AG08395 (cell line): ENCODE data around the gene NRG3.
"Not testable (repeated sequence)": the region's sequence is repeated elsewhere in the genome, so short reads cannot be mapped to it uniquely, and the experiment has no call there.

ENCODE experiments used
- DNase-seq: peaks from one replicate; pipeline ENCODE4 v3.0.0; 2012; ENCODE audit warnings: mixed read lengths, low spot score

Gene NRG3

DNA sequence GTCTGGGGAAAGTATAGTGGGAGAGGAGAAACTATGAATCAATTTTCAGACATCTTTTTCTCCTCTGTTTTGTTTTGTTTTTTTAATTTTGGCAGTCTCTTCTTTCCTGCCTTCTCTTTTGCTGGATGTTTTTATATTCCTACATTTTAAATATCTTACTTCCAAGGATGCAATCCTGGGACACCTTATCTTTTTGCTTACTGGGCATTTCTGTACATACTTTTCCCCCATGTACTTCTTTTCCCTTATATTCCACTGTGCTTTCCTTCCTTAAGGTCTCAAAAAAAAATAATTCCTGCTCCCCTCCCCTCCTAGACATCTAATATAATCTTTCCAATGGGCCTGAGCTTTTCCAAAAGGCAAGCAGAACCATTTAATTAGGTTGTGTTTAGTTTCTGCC is 701.1 kb downstream of the NRG3 start:
- DNase-seq: no peak

DNA sequence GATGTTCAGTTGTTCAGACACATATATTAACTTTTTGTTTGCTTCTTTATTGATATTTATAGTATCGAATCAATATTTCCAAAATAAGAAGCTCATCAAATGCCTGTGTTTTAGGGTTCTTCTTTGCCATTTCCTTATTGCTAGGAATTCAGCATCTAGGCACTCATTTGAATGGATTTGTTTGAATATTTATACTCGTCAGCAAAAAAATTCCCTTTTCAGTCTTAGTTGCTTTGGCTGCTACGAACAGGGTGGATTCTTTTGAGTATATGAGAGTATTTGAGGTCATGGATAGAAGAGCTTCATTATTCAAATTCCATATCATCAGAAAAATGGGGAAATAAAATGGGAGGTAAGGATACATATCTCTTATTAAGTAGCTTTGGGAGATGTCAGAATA is 706.9 kb downstream of the NRG3 start:
- DNase-seq: no peak

DNA sequence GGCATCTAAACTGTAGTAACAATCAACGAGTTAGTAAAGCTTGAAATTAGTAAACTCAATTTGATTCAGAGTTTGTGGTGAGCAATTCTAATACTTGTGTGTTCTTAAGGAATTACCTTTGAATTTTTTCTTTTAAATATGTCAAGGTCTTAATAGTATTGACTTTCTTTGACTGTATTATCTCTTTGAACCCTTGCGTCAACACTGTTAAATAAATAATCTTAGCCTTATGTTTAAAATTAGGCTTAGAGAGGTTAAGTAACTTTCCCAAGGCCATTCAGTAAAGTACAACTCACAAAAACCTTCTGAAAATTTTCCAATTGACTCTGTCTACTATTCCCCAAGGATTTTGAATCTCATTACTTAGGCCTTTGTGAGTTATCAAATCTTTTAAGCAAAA is 716.4 kb downstream of the NRG3 start:
- DNase-seq: no peak

DNA sequence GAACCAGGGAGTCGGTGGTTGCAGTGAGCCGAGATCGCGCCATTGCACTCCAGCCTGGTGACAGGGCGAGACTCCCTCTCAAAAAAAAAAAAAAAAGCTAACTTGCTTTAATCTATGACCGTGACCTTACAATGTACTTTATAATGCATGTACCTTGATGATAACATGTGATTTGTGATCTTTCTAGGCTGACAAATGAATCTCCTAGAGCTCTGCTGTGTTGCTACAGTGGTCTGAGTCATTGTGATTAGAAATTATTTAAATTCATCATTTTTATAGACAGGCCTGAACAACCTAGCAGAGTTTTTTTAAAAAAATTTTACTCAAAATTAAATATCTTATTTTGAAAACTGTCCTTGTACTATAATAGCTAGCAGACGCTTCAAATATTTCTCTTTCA is 722.8 kb downstream of the NRG3 start:
- no peak for DNase-seq

DNA sequence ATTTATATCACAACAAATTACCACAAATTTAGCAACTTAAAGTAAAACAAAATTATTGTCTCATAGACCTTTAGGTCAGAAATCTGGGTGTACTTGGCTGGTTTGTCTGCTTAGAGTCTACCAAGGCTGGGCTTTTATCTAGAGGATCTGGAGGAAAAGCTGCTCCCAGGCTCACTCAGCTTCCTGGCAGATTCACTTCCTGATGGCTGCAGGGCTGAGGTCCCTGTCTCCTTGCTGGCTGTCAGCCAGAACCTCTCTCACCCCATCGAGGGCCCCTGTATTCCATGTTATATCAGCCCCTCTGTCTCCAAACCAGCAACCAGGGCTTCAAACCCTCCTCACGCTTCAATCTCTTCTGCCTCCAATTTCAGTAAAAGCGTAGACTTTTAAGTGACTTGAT is 734.9 kb downstream of the NRG3 start:
- no peak for DNase-seq

DNA sequence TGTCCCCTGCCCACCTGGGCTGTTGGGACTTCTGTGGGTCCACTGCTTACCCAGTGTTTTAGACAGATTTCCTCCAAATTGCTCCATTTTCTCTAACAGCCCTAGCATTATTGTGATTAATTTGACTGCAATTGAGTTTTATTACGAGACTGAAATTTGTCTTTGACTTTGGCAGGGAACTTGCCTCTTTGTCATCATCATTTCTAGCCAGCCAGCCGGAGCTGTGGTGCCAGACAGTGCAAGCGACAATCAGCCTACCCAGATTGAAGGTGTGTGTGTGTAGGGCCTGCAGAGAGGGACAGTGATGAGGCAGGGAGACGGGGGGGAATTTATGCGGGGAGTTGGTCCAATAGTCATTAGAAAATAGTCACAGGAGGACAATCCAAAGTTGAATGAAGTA is 743.0 kb downstream of the NRG3 start:
- DNase-seq: no peak

DNA sequence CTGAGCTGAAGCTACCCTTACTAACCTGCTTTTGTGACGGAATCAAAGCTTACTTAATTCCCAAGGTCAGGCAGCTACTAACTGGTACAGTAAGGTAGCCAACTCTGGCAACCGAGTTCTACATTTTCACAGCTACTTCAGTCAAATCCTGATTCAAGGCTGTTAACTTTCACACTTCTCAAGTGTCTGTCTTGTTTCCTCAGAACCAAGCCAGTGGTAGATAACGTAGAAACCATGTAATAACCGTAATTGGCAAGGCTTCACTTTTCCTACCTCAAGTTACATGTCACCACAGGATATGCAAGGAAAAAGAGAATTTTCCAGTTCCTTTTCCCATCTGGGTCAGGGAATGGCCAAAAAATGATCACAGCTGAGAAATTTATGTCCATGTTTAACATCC is 746.7 kb downstream of the NRG3 start:
- DNase-seq: no peak

DNA sequence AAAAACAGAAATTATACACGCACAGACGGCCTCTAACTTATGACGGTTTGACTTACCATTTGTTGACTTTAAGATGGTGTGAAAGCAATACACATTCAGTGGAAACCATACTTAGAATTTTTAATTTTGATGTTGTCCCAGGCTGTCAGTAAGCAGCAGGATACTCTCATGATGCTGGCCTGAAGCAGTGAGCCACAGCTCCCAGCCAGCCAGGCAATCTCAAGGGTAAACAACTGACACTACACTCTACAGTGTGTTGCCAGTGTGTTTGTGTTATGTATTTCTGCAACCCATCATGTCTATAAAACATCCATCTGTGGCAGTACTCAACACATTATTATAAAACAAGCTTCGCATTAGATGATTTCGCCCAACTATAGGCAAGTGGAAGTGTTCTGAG is 747.5 kb downstream of the NRG3 start:
- no peak for DNase-seq

DNA sequence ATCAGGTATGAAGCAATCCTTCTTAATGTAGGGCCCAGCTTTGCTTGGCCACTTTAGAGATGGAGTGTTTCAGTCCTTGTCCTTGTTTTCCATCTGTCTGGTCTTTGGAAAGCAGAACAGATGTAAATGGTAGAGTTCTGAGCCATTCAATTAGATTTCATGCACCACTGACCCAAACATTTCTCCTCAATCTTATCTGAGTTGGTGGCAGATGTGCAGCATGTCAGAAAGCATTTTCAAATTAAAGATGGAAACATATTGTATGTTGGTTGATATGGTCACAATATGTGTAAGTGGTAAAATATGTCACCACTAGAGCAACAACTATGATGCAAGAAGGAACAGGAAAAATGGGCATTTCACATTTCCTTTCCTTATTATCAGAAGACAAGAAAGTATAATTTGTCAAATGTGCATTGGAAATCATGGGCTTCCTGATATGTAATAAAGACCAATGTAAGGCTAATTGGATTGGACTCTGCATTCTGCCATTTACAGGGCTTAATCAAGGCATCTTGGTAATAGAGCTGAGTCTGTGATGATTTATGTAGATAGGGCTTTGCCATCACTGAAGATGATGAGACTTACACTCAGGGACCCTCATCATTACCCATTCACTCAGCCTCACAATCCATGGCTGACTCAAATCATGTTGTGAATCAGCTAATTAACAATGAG is 750.7 kb downstream of the NRG3 start:
- no peak for DNase-seq

DNA sequence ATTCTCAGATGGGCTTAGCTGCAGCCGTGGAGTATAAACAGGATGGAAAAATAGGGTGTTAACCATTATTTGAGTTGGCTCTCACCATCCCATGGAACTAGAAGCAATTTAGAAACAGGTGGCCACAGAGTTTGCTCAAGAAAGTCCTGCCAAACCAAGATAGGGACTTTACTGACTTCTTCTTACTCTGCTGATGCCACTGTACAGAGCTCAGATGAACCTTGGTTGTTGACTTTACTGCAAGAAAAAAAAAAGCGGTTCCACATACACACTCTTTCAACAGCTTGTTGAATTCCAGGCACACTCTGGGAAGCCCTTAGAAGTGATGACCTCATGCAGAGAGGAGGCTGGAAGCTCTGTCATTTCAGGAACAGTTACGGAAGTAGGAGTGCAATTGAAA is 753.4 kb downstream of the NRG3 start:
- DNase-seq: no peak

DNA sequence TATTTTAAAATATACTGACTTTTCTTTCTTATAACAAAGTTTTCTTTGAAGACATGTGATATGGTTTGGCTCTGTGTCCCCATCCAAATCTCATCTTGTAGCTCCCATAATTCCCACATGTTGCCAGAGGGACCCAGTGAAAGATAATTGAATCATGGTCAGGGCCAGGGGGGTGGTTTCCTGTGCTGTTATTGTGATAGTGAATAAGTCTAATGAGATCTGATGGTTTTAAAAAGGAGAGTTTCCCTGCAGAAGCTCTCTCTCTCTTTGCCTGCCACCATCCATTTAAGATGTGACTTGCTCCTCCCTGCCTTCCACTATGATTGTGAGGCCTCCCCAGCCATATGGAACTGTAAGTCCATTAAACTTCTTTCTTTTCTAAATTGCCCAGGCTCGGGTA is 768.1 kb downstream of the NRG3 start:
- DNase-seq: no peak

DNA sequence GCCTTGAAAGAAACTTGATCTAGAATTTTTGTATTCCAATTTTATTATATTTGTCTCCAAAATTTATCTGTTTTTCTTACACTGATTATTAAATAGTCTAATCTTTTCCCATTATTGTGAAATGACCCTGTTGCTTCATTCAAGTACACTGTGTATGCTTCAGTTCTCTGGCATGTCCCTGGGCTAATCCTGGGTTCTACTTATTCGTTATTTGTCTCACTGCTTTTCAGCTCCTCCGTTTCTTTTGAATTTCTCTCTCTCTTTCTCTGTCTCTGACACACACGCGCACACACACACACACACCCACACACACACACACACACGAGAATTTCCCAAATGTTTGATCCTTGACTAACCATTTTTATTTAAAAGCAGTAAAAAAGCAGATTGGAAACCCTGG is 768.6 kb downstream of the NRG3 start:
- DNase-seq: no peak

DNA sequence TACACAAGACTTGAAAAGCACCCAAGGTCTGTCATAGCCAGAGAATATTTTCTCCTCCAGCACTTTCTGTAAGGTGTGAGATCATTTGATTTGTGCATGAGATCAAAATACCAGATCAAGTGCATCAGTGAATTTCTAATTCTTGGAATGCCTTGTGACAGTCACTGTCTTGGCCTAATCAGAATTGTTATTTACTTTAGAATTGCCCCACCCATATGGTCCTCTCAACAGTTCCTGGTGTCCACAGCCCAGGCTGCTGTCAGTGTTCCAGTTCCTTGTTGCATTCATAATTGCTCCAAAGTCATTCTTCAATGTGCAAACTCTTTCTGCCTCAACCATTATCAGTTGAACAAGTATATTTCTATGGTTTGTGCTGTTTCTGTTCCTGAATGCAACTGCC is 770.2 kb downstream of the NRG3 start:
- no peak for DNase-seq

DNA sequence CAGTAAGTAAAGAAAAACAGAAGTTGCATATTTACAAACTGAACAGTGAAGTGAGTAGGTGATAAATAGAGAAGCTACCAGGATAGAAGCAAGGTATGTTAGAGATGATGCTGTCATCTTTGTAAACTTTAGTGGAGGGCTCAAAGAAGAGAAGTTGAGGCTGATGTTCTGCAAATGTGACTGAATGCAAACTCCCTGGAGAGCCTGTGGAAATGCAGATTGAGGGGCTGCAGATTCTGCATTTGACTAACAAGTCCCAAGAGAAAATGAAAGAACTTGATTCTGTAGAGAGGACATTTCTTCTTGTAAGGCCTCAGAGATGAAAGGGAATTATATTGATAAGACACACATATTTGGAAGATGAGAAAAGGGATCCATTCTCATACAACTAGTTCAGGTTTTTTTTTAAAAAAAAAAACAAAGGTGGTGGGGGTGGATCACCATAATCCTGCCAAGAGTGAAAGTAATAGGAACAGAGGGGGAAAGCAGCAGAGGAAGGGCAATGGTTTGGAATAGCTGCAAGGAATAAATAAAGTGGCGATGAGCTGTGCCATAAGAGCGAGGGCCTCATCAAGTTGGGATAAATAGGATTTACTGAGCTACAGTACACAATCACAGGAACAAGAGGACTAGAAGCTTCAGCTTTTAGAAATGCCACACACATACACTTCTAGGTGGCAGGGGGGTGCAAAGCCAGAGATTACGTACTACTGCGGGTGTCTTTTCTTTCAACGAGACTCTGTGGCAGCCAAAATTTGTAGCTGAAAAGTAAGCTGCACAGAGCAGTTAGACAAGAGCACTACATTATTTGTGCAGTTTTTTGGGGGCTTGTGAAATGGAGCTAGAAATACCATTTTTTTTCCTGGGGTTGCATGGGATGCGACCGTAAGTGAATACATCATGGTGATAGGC is 778.5 kb downstream of the NRG3 start:
- no peak for DNase-seq

DNA sequence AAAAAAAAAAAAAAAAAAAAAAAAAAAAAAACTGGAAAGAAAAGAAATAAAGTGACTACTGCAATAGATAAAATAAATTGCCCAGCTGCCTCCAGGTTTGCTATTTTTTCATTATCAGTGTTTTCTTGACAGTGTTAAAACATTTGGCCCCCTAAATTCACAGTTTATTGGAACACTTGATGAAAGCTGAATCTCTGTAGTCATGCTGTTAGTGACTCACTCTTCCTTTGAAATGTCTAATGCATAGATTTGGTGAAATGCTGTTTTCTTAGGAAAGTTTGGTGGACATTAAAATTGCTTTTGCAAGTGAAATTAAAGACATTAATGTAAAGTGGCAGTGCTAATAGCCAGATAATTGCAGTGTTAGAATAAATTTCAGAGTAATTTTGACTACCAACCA is 785.2 kb downstream of the NRG3 start:
- DNase-seq: no peak

DNA sequence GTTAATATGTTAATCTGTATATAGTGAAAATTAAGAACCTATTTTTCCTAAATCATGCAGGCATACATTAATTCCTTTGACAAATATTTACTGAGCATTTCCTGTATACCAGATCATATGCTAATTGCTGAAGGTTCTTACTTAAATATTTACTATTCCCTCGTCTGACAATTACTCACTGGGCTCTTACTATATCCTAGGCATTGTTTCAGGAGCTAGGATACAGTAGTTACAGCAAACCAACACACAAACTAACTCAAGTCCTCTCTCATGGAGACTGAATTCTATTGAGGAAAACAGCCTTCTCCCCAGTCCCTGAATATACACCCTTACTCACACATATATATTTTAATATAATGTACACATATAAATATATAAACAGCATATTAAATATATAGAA is 786.0 kb downstream of the NRG3 start:
- DNase-seq: no peak

DNA sequence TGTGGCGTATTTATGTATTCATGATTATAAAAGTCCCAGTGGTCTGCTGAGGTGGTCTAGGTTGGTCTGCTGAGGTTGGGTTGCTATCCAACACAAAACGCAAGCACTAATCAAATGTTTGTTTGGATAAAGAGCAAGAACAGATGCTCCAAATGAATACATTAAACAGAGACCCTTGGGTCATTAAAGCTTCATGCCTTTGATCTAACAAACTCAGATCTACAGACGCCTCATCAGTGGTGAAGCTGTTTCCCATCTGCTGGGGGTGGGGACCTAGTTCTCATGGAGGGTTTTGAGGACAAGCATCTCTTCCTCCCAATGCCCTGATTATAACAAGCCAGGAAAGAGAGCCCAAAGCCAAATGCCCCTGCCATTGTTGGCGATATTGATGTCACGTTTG is 786.7 kb downstream of the NRG3 start:
- no peak for DNase-seq

DNA sequence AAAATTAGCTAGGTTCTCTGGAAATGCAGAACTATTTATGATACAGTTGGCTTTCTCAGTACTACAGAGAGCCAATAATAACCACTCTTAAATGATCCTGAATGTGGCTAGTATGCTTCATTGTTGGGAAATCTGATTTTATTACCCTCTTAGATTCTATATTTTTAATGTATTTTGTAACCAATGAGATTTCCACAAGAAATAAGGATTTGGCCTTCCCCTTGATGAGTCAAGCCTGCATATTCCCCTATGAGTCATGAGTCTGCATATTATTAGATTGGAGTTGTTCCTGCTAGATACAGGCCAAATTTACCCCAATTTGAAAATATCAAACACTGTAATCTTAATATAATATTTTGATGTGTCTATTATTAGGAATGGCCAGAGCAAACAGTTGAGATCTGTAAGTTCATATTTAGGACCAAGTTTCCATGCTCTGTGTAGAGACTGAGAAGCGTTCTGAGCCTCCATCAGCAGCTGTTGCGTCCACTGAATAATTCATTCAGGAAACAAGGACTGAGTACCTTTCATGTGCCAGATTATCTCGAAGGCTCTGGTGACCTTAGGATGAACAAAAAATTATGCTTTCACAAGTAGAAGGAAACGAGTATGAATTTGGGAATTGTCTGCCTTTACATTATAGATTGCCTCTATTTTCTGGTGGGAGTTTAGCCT is 793.4 kb downstream of the NRG3 start:
- peak; percentile 11 for DNase-seq

DNA sequence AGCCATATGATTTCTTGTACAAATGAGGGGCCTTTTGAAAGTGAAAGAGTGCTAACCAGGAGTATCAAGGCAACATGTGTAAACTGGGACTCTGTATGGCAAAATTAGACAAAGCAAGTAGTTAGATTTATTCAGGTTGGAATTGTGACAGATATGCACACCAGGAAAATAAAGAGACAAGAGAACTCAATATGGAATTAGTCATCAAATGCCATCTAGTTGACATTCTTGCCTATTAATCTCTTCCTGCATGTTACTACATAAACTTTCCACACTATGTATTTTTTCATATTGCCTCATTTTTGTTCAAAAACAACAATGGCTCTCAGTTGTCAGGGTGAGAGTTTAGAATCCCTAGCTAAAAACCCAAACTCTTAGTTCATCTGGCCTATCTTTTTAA is 799.0 kb downstream of the NRG3 start:
- DNase-seq: no peak

DNA sequence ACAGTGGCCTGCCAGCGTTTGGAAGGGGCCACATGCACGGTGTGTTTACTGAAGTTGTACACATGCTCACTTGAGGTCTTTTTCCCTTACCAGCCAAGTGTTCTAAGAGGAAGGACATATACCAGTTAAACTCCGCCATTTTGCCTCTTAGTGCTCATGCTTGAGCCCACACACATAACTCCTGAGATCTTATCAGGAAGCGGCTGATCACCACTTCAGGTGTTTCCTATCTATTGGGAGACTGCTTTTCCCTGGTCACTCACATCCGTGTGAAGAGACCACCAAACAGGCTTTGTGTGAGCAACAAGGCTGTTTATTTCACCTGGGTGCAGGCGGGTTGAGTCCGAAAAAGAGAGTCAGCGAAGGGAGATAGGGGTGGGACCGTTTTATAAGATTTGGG is 802.9 kb downstream of the NRG3 start:
- DNase-seq: not testable (repeated sequence)

DNA sequence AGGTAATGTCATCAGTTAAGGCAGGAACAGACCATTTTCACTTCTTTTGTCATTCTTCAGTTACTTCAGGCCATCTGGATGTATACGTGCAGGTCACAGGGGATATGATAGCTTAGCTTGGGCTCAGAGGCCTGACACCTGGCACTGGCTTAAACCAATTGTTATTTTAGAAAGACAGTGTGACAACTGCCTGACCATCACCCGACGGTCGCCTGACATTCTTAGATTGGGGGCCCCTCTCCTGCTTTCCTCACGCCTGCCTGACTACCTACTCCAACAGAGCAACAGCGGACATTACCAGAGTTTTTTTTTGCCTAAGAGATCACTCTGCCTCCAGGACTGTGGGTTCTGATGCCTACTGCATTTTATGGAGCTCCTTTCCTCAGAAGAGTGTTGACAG is 803.5 kb downstream of the NRG3 start:
- not testable (repeated sequence) for DNase-seq

DNA sequence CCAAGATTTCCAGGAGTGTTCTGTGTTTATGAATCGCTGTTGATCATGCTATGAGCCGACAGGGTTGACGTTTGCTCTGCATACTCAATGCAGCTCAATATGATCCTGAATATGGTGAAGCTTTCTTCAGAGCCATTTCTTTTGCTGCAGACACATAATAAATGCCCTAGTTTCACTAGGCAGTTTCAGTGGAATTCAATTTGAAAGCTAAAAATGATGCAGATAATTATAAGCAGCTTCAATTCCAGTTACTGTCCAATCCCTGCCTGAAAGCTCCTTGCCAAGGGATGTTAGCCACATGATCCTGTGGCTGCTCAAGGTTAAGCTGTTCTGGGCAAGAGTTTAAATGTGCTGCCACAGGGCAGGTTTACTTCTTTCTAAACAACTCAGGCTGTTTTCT is 805.6 kb downstream of the NRG3 start:
- no peak for DNase-seq

DNA sequence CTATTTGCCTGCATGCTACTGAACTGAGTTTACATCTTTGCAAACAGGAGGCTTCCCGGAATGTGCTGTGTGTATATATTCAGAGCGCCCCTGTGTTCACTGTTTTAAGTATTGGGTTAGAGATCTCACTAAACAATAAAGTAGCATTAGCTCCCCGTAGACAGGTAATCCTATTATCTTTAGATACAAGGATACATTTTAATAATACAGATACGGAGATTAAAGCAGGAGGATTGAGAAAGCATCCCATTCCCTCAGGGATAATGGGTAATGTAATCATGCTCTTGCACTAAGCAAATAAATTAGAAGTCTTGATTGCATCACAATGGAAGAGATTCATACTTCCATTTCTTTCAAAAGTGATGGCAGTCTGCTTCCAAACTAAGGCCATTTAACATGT is 809.0 kb downstream of the NRG3 start:
- no peak for DNase-seq
